ENCODE measurements around the gene TRIM17. TPM values are rescaled to one million over a fixed set of nuclear protein-coding genes. Genes with fewer than 3 reads are reported as not detected.

TRIM17 gene
- total and polyA plus RNA-seq, 2 of the 8 experiments (the other 6 are each of a cell fraction or from before 2014, with no cell fraction given), result 1.1 to 2.2 TPM

DNA sequence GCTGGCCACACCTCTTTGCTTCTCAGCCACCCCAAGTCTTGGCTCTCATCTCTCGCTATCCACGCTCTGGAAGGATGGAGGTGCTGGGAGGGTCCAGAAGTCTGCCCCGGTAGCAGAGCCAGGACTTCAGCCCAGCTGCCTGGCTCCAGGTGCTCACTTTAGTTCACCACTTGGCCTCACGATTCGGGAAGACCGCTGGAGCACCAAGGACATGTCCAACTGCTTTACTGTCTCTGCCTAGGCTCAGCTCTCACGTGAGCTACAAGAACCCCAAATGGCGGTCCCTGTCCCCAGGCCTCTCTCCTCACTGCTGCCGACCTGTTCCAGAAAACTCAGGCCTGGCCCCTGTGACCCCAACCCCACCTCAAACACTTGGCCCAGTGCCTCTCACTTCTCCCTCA lies 13.4 kb downstream of the TRIM17 start (continued):
- TF ChIP-seq, protein P1, sequence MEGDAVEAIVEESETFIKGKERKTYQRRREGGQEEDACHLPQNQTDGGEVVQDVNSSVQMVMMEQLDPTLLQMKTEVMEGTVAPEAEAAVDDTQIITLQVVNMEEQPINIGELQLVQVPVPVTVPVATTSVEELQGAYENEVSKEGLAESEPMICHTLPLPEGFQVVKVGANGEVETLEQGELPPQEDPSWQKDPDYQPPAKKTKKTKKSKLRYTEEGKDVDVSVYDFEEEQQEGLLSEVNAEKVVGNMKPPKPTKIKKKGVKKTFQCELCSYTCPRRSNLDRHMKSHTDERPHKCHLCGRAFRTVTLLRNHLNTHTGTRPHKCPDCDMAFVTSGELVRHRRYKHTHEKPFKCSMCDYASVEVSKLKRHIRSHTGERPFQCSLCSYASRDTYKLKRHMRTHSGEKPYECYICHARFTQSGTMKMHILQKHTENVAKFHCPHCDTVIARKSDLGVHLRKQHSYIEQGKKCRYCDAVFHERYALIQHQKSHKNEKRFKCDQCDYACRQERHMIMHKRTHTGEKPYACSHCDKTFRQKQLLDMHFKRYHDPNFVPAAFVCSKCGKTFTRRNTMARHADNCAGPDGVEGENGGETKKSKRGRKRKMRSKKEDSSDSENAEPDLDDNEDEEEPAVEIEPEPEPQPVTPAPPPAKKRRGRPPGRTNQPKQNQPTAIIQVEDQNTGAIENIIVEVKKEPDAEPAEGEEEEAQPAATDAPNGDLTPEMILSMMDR (IDR thresholded peaks at IDR 0.05; ENCODE audit: control extremely low read depth in 1 of 3, insufficient read depth in 1 of 3, low read depth in 1 of 3, low read length in 3 of 3), result no peak
